ENCODE data around the gene NSFL1C. TPM values are rescaled to one million over a fixed set of nuclear protein-coding genes. Genes with fewer than 3 reads are reported as not detected.

Gene NSFL1C
- total and polyA plus RNA-seq, 2 of the 4 experiments (the other 2 are of a cell fraction) = 33.0 to 40.3 TPM

- no peaks in the 10 kb centered on the region for H3K36me3 ChIP-seq (ENCODE audit: control insufficient read depth, insufficient read depth, low read length)
- H3K23ac ChIP-seq (ENCODE audit: low read depth, low read length) = no peak overlapping the region
- in situ Hi-C loops (cut with MboI; ENCODE audit: low sequenced_read_pairs) (no loop called here), dilution Hi-C loops (cut with HindIII; ENCODE audit: low sequenced_read_pairs, unreplicated experiment) (no loop called here), intact Hi-C loops (cut with micrococcal nuclease) (no loop called here)
- H3K14ac ChIP-seq (replicated peaks; ENCODE audit: low read depth, low read length) = peak overlapping the region; percentile 29
- H2AFZ ChIP-seq (replicated peaks; ENCODE audit: low read length, poor library complexity) = peak overlapping the region; percentile 74
- no peaks in the 10 kb centered on the region for H4K20me1 ChIP-seq (ENCODE audit: insufficient read depth, low read length)
- peak overlapping the region; percentile 12 to 74; a peak in 3 of 4 replicates for H4K8ac ChIP-seq (ENCODE audit: low read depth in 2 of 2, low read length in 2 of 2)
- no peaks in the 10 kb centered on the region for H3K9me3 ChIP-seq (ENCODE audit: control insufficient read depth, insufficient read depth, low read length)
- H2BK20ac ChIP-seq (ENCODE audit: low read depth, low read length) = peak overlapping the region; percentile 62; the same call in 1 of the 2 replicates
- TF ChIP-seq RCOR1 (IDR thresholded peaks at IDR 0.05; ENCODE audit: insufficient replicate concordance, low read length) (no peak), BHLHE40 (IDR thresholded peaks at IDR 0.05; ENCODE audit: low read depth, low read length) (no peak), SMC3 (IDR thresholded peaks at IDR 0.05; ENCODE audit: low read depth, low read length) (no peak), RFX5 (IDR thresholded peaks at IDR 0.05; ENCODE audit: low read depth, low read length) (no peak), NFE2L2 (IDR thresholded peaks at IDR 0.05; ENCODE audit: low read depth, low read length) (no peak)
- peak; percentile 49 for DNase-seq
- H3K4me1 ChIP-seq (ENCODE audit: control insufficient read depth, insufficient read depth, low read length) = peaks cover 4% of the 10 kb centered on the region; the same call in 1 of the 2 replicates
- no peaks in the 10 kb centered on the region for H3K27me3 ChIP-seq (ENCODE audit: control insufficient read depth, insufficient read depth, low read length)
- H4K5ac ChIP-seq (ENCODE audit: low read depth, low read length) = no peak overlapping the region
- H3K4me2 ChIP-seq (ENCODE audit: low read depth, low read length) = no peak overlapping the region
- H3K56ac ChIP-seq (ENCODE audit: extremely low read depth, insufficient read depth, low read length) = no peak overlapping the region
- peak overlapping the region; percentile 88; the same call in 1 of the 2 replicates for H2BK120ac ChIP-seq (ENCODE audit: low read depth, low read length)
- H3K18ac ChIP-seq (ENCODE audit: low read depth, low read length) = no peak overlapping the region
- H3K27ac ChIP-seq (ENCODE audit: insufficient read depth, low read length) = no peak overlapping the region; the same call in 1 of the 2 replicates
- peak overlapping the region; percentile 38; the same call in 1 of the 3 replicates for H2BK15ac ChIP-seq (ENCODE audit: low read depth, low read length)
- H3K9me1 ChIP-seq (ENCODE audit: insufficient read depth, low read length) = peaks cover 19% of the 10 kb centered on the region
- peak; percentile 10 for ATAC-seq (ENCODE audit: low read depth)
- ChIA-PET POLR2A (ENCODE audit: unreplicated experiment) (no interaction called here), CTCF (interaction anchor here (1.0 to 1.4 kb wide), 3 partner anchors 9 to 104 kb away, joined by 3 to 4 read pairs (median 3); partner anchors contain the start of gene NSFL1C)
- peak overlapping the region; percentile 77 for H3K4ac ChIP-seq (ENCODE audit: low read depth, low read length)
- 70% methylated on average over 2 of the region's 5 CpGs; no CpG with 5 or more reads in 1 of the 2 experiments for WGBS, 2 experiments (ENCODE audit: extremely low coverage in 2 of 2, insufficient read length in 1 of 2)
- no peak overlapping the region for H3K9ac ChIP-seq (ENCODE audit: low read depth, low read length)
- H2AK5ac ChIP-seq (ENCODE audit: low read depth, low read length) = peak overlapping the region; percentile 76
- H2BK5ac ChIP-seq (ENCODE audit: low read depth, low read length, poor library complexity, severe bottlenecking) = peak overlapping the region; percentile 50
- H2AK9ac ChIP-seq (replicated peaks; ENCODE audit: low read depth, low read length, poor library complexity) = peak overlapping the region; percentile 22
- peaks cover 0 to 10% of the 10 kb centered on the region in 2 experiments; a peak in 1 of 4 replicates for H3K79me1 ChIP-seq (ENCODE audit: low read depth in 1 of 2, low read length in 2 of 2)
- H3K4me3 ChIP-seq (ENCODE audit: insufficient read depth, low read depth, low read length) = no peak overlapping the region
- H4K91ac ChIP-seq (ENCODE audit: insufficient read depth, low read depth, low read length) = peak overlapping the region; percentile 32; the same call in 1 of the 2 replicates
- no TSS peak for BruUV-seq (replicated peaks)
These were observed 49.4 kb downstream of the NSFL1C start for GRCh38 chr20:1417273-1417672.
